Activated naive CD4-positive, alpha-beta T cell treated with anti-CD3 and anti-CD28 coated beads, Interleukin-2, amount 50 U/mL, for 72 hours (primary cell): ENCODE results near the gene CD72. TPM values are rescaled to one million over a fixed set of nuclear protein-coding genes. Genes with fewer than 3 reads are reported as not detected.
"Not testable (repeated sequence)": the region's sequence is repeated elsewhere in the genome, so short reads cannot be mapped to it uniquely, and the experiment has no call there.

Experiments used
- ATAC-seq, 2 donors: fragments of 150-1000 bp; cut with Tn5 transposase; 2 replicates each; pipeline ENCODE4 v1.10.0; 2021; ENCODE audit warnings: mild to moderate bottlenecking in 2 of 2, moderate library complexity in 2 of 2
- DNase-seq, 2 donors: peaks; one replicate each; pipeline ENCODE4 v3.0.0; 2021 to 2022; ENCODE audit warnings: low spot score in 2 of 2
- H3K27ac Mint-ChIP-seq, 2 donors: one replicate each; pipeline ENCODE4 v1.8.0; 2022; ENCODE audit warnings: mild to moderate bottlenecking in 2 of 2, mixed read lengths in 2 of 2
- H3K36me3 Mint-ChIP-seq, 2 donors: one replicate each; pipeline ENCODE4 v1.8.0; 2022; ENCODE audit warnings: mixed read lengths in 2 of 2
- H3K9me3 Mint-ChIP-seq, 2 donors: one replicate each; pipeline ENCODE4 v1.8.0; 2022; ENCODE audit warnings: mixed read lengths in 2 of 2
- total RNA-seq, 2 donors: library from RNA; stranded (reverse); gene quantifications; one replicate each; pipeline ENCODE4 v1.2.3, GENCODE V29; 2022

CD72 gene
- total RNA-seq, 2 donors from 2014 or later = 11.1 to 16.7 TPM

DNA sequence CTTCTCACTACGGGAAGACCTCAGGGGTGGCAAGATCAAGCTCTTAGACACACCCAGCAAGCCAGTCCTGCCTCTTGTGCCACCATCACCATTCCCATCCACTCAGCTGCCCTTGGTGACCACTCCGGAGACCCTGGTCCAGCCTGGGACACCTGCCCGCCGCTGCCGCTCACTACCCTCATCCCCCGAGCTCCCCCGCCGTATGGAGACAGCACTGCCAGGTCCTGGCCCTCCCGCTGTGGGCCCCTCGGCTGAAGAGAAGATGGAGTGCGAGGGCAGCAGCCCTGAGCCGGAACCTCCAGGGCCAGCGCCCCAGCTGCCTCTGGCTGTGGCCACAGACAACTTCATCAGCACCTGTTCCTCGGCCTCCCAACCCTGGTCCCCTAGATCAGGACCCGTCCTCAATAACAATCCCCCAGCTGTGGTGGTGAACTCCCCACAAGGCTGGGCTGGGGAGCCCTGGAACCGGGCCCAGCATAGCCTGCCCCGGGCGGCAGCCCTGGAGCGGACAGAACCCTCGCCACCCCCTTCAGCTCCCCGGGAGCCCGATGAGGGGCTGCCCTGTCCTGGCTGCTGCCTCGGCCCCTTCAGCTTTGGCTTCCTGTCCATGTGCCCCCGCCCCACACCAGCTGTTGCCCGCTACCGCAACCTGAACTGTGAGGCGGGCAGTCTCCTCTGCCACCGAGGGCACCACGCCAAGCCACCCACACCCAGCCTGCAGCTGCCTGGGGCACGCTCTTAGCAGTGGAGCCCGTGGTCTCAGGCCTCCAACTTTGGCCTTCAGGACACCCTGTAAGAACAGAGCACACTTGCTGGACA, 9.0 kb downstream of the CD72 start:
- no peaks in the 10 kb centered on the region for H3K9me3 Mint-ChIP-seq
- DNase-seq (no peak), ATAC-seq (no peak)
- H3K36me3 Mint-ChIP-seq = peaks cover 3% of the 10 kb centered on the region in 2 donors
- H3K27ac Mint-ChIP-seq = no peak overlapping the region

GRCh38 chr9:35608221-35608620, 10.0 kb downstream of the CD72 start:
- Mint-ChIP-seq H3K9me3 (peaks cover 0 to 5% of the 10 kb centered on the region in 2 donors), H3K27ac (no peak overlapping the region), H3K36me3 (peaks cover 13% of the 10 kb centered on the region in 2 donors)
- DNase-seq (no peak), ATAC-seq (no peak)

DNA sequence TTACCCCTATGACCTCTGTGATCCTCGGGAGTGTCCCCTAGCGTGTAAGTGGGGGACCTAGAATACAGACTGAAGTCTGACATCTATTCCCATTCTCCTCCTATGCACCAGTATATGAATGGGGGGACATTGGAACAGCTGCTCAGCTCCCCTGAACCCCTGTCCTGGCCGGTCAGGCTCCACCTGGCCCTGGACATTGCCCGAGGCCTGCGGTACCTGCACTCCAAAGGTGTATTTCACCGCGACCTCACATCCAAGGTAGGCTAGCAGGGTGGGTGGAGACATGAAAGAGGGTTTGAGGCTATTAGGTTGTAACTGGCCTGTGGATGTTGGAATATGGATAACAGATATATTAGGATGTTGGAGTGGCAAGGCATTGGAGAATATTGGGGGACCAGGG, 11.5 kb downstream of the CD72 start:
- peaks cover 15 to 22% of the 10 kb centered on the region in 2 donors for H3K36me3 Mint-ChIP-seq
- H3K27ac Mint-ChIP-seq = no peak overlapping the region
- peaks cover 0 to 8% of the 10 kb centered on the region in 2 donors for H3K9me3 Mint-ChIP-seq
- no peak for ATAC-seq
- no peak for DNase-seq

- no peak overlapping the region for H3K27ac Mint-ChIP-seq
- H3K9me3 Mint-ChIP-seq = peaks cover 0 to 8% of the 10 kb centered on the region in 2 donors
- no peak for ATAC-seq
- no peak for DNase-seq
- H3K36me3 Mint-ChIP-seq = peaks cover 15 to 22% of the 10 kb centered on the region in 2 donors
Observed at GRCh38 chr9:35606138-35606504, 12.1 kb downstream of the CD72 start.

DNA sequence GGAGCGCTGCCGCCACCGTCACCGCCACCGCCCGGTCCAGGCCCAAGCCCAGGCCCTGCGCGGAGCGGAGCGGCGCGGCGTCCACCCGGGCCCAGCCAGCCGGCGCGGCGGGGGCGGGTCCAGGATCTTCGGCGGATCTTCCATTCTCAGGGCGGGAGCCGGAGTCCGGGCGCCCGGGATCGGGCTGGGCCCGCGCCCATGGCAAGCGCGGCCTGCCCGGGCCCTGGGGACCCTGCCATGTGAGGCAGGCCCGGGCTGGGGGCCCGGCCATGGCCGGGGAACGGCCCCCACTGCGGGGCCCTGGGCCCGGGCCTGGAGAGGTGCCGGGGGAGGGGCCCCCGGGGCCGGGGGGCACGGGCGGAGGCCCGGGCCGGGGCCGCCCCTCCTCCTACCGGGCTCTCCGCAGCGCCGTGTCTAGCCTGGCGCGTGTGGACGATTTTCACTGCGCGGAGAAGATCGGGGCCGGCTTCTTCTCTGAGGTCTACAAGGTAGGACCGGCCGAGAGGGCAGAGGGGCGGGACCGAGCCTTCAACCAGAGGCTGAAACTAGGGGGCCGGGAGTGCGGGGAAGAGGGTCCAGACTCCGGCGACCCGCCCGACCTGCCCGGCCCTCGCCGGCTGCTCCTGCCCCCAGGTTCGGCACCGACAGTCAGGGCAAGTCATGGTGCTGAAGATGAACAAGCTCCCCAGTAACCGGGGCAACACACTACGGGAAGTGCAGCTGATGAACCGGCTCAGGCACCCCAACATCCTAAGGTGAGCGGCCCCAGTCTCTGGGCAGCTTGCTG, 12.7 kb downstream of the CD72 start:
- peaks cover 0 to 8% of the 10 kb centered on the region in 2 donors for H3K9me3 Mint-ChIP-seq
- peaks cover 15 to 22% of the 10 kb centered on the region in 2 donors for H3K36me3 Mint-ChIP-seq
- peak in 1 of 2 donors; percentile 39 for DNase-seq
- no peak for ATAC-seq
- H3K27ac Mint-ChIP-seq = no peak overlapping the region

DNA sequence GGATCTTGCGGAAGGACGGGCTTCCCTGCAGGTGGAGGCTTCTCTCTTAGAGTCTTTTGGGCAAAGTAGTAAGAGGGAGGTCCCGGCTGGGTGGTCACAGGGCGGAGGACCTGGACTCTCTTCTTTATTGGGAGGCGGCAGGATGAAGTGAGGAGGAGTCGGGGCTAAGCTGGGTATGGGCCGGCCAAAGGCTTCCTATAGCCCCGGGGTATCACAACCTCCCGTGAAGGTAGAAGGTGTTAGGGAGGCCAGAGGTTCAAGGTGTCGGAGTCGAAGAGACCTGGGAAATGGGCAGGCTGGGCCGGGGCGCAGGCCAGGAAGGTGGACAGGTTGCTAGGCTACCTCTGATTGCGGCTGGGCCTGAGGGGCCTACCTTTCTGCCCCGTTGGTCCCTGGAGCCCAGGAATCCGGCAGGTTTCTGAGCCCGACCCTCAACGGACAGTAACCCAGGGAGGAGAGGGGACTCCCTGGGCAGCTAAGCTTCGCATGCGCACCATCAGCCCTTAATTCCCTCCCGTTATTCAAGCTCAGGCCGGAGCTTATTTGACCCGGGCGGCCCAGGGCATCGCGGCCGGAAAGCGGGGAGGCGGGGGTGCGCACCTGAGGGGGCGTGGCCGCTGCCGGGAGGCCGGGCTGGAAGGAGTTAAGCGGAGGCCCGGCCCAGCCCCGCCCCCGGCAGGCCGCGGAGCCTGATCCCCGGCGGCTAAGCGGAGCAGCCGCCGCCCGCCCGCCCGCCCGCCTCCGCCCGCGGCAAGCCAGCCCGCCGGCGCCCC, 13.4 kb downstream of the CD72 start, which contains the start of gene TESK1:
TESK1 (plus strand) TSS at position 685 of the 773 bp plus-strand sequence. CDS start 358 bp downstream, outside the sequence.
- ATAC-seq (peak; percentile 53 to 59), DNase-seq (peak; percentile 89)

DNA sequence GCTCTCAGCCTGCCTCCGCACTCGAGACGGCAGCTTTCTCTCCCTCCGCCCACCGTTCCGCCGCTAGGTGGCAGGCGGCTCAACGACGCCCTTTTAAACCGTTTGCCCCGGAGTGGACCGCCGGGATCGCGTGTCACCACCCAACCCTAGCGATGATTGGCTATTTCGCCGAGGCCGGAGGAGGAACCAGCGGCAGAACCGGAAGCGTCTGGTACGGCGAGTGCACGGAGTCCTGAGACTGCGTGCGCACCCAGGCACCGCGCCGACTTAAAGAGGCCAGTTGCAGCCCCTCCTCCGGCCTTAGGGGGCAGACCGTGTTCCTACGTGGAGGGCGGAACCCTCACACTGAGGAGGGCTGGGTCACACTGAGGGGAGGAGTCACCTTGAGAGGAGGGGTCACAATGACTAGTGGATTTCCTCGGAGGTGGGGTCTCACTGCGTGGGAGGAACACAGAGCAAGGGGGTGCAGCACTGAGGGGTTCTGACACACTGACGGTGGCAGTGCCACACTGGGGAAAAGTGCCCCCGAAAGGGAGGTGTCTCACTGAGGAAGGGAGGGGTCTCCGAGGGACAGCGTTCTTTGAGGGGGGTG, 14.1 kb downstream of the CD72 start:
- H3K36me3 Mint-ChIP-seq = peaks cover 15 to 22% of the 10 kb centered on the region in 2 donors

More for the DNA sequence above, 13.4 kb downstream of the CD72 start, which contains the start of gene TESK1:
- Mint-ChIP-seq H3K9me3 (peaks cover 0 to 8% of the 10 kb centered on the region in 2 donors), H3K36me3 (peaks cover 15 to 22% of the 10 kb centered on the region in 2 donors), H3K27ac (peak within 1 kb of the TSS; percentile 96 to 100)

DNA sequence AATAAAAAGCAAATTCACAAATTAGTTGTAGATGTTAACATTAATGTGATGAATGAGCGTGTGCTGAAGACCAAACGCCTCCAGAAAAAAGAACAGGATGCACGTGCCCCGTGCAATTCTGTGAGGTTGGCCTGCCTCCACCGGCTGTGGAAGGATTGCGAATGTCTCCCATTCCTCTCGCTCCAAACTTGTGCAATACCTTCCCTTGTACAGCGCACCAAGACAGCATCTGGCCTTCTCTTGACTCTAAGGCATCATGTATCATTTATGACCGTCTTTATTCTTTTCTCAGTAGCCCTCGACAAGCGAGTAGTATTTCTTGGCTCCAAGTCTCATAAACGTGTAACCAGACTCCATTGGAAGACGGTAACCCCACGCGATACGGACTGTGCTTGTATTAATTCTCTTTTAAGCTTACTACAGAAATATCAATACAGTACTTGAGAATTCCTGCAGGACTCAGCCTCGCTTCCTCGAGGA, 14.7 kb downstream of the CD72 start:
- no peak for ATAC-seq
- peak overlapping the region; percentile 96 to 100 for H3K27ac Mint-ChIP-seq
- DNase-seq = no peak
- peaks cover 15 to 22% of the 10 kb centered on the region in 2 donors for H3K36me3 Mint-ChIP-seq
- H3K9me3 Mint-ChIP-seq = peaks cover 0 to 8% of the 10 kb centered on the region in 2 donors

More for the DNA sequence above, 14.1 kb downstream of the CD72 start:
- ATAC-seq = peak; percentile 88 to 92
- Mint-ChIP-seq H3K9me3 (peaks cover 0 to 8% of the 10 kb centered on the region in 2 donors), H3K27ac (peak overlapping the region; percentile 96 to 100)
- peak; percentile 98 to 100 for DNase-seq

DNA sequence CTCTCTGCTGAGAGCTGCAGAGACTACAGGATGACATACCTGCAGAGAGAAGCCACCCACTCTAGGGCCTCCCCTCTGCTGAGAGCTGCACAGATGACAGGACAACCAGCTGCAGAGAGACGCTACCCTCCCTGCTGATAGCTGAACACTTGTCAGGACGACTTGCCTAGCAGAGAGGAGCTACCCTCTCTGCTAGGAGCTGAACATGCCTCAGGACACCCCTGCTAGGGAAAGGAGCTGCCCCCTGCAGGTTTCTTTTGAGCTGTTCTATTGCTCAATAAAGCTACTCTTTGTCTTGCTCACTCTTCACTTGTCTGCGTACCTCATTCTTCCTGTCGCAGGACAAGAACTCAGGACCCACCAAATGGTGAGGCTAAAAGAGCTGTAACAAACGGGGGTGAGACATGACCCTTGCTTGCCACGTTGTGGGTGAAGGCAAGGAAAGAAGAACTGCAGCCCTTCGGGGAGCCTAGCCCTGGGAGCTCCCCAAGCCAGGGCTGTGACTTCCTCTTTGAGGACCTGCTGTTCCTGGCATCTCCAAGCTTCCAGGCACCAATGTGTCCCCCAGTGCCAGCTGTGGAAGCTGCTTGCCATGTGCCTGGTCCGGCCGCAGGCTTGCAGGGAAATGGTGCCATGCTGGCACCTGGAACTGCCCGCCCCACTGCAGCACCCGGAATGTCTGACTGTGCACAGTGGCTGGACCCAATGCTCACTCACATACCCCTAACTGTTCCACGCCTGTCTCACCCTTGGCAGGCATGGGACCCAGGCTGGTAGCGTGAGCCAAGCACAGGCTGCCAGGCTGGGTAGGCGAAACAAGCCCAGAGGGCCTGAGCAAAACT, 18.2 kb downstream of the CD72 start:
- ATAC-seq (no peak), DNase-seq (no peak)
- Mint-ChIP-seq H3K27ac (no peak overlapping the region), H3K9me3 (peaks cover 0 to 12% of the 10 kb centered on the region in 2 donors), H3K36me3 (peaks cover 15 to 22% of the 10 kb centered on the region in 2 donors)

DNA sequence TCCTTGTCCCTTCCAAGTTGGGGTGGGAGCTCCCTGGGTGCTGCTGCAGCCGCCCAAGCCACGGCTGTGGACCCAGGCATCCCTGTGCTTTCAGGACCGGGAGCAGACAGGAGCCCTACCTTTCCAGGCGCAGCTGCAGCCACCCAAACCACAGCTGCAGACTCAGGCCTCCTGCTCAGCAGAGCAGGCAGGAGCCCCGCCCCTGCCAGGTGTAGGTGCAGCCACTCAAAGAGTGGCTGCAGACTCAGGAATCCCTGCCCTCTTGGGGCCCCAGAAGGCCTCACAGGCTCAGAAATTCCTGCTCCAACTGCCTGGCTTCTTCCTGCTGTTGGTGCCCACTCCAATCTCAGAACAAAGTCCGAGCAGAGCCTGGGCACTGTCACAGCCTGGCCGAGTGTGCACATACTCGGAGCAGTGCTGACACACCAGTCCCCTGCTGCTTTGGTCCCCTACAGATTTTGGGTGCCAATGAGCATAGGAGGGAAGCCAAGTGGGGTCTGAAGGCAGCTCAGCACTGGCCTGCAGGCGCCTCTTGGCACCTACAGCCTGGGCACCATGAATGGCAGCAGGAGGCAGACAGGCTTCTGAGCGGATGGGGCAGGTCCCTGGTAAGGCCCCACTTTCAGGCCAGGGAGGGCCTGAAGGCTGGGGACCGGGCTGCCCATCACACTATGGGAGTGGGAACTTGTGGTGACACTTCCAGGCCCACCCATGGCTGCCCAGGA, 19.2 kb downstream of the CD72 start:
- Mint-ChIP-seq H3K27ac (no peak overlapping the region), H3K36me3 (peaks cover 10 to 25% of the 10 kb centered on the region in 2 donors), H3K9me3 (peaks cover 0 to 18% of the 10 kb centered on the region in 2 donors)
- no peak for ATAC-seq
- no peak for DNase-seq

- ATAC-seq, H3K27ac Mint-ChIP-seq, DNase-seq: not testable (repeated sequence)
- H3K9me3 Mint-ChIP-seq = peaks cover 8 to 28% of the 10 kb centered on the region in 2 donors
- H3K36me3 Mint-ChIP-seq = peaks cover 18 to 27% of the 10 kb centered on the region in 2 donors
Observed at GRCh38 chr9:35596907-35597306, 21.3 kb downstream of the CD72 start.

GRCh38 chr9:35594471-35594870, 23.7 kb downstream of the CD72 start:
- DNase-seq (no peak), ATAC-seq (no peak)
- Mint-ChIP-seq H3K27ac (no peak overlapping the region), H3K36me3 (peaks cover 20 to 31% of the 10 kb centered on the region in 2 donors), H3K9me3 (peaks cover 8 to 28% of the 10 kb centered on the region in 2 donors)

GRCh38 chr9:35593581-35593980, 24.6 kb downstream of the CD72 start:
- H3K36me3 Mint-ChIP-seq = peaks cover 20 to 37% of the 10 kb centered on the region in 2 donors
- no peak overlapping the region for H3K27ac Mint-ChIP-seq
- ATAC-seq = no peak
- H3K9me3 Mint-ChIP-seq = peaks cover 8 to 28% of the 10 kb centered on the region in 2 donors
- no peak for DNase-seq

GRCh38 chr9:35588506-35588905, 29.7 kb downstream of the CD72 start:
- not testable (repeated sequence) for ATAC-seq
- peaks cover 6 to 30% of the 10 kb centered on the region in 2 donors for H3K9me3 Mint-ChIP-seq

More at GRCh38 chr9:35588506-35588905, 29.7 kb downstream of the CD72 start:
- H3K36me3 Mint-ChIP-seq = peaks cover 39 to 46% of the 10 kb centered on the region in 2 donors
- DNase-seq, H3K27ac Mint-ChIP-seq: not testable (repeated sequence)
